ENCODE measurements around the gene EHD2. TPM values are rescaled to one million over a fixed set of nuclear protein-coding genes. Genes with fewer than 3 reads are reported as not detected.
"Not testable (repeated sequence)": the region's sequence is repeated elsewhere in the genome, so short reads cannot be mapped to it uniquely, and the experiment has no call there.

EHD2 gene
- total RNA-seq, 1 donor from 2014 or later = 148 TPM

DNA sequence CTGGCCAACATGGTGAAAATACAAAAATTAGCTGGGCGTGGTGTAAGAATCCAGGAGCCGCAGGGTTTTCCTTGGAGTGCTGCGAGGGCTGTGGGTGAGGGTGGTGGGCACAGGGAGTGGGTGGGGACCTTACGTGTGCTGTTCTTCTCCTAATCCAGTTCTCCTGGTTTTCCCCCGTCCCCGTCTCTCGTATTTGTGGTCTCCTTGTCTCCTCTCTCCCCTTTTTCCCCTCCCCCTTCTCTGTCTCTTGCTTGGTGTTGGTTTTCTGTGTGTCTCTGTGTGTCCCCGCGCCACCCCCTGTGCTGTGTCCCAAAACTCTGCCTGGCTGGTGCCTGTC is 67.0 kb downstream of the EHD2 start:
- Histone ChIP-seq H3K36me3 (peaks cover 44% of the 10 kb centered on the region), H3K27me3 (ENCODE audit: low read depth) (no peaks in the 10 kb centered on the region), H3K4me1 (peaks cover 46% of the 10 kb centered on the region), H3K27ac (peak overlapping the region; percentile 98), H3K9me3 (no peaks in the 10 kb centered on the region), H3K4me3 (peak overlapping the region; percentile 80)
- TF ChIP-seq, protein P1, sequence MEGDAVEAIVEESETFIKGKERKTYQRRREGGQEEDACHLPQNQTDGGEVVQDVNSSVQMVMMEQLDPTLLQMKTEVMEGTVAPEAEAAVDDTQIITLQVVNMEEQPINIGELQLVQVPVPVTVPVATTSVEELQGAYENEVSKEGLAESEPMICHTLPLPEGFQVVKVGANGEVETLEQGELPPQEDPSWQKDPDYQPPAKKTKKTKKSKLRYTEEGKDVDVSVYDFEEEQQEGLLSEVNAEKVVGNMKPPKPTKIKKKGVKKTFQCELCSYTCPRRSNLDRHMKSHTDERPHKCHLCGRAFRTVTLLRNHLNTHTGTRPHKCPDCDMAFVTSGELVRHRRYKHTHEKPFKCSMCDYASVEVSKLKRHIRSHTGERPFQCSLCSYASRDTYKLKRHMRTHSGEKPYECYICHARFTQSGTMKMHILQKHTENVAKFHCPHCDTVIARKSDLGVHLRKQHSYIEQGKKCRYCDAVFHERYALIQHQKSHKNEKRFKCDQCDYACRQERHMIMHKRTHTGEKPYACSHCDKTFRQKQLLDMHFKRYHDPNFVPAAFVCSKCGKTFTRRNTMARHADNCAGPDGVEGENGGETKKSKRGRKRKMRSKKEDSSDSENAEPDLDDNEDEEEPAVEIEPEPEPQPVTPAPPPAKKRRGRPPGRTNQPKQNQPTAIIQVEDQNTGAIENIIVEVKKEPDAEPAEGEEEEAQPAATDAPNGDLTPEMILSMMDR (IDR thresholded peaks at IDR 0.05) = no peak
- intact Hi-C loops (cut with DNase I) = no loop called here
- no peak for DNase-seq
- no peak for ATAC-seq

DNA sequence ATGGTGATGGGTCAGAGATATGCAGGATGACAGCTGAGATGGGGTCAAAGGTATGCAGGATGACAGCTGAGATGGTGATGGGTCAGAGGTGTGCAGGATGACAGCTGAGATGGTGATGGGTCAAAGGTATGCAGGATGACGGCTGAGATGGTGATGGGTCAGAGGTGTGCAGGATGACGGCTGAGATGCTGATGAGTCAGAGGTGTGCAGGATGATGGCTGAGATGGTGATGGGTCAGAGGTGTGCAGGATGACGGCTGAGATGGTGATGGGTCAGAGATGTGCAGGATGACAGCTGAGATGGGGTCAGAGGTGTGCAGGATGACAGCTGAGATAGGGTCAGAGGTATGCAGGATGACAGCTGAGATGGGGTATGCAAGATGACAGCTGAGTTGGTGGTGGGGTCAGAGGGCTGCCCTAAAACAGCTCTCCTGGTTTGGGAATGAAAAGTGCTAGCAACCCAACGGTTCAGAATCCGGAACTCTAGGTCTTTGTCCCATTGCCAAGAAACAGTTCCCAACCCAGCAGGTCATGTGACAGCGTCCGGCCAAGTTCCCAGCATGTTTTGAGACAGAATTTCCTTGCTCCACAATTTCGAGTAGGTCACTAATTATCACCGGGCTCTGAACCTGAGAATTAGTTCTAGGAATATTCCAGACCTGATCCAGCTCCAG is 68.5 kb downstream of the EHD2 start:
- DNase-seq (no peak), ATAC-seq (no peak)
- Histone ChIP-seq H3K36me3 (peaks cover 59% of the 10 kb centered on the region), H3K27ac (no peak overlapping the region), H3K27me3 (ENCODE audit: low read depth) (no peaks in the 10 kb centered on the region), H3K9me3 (no peaks in the 10 kb centered on the region), H3K4me1 (peaks cover 46% of the 10 kb centered on the region), H3K4me3 (no peak overlapping the region)
- TF ChIP-seq, protein P1 (IDR thresholded peaks at IDR 0.05) = no peak
- intact Hi-C loops (cut with DNase I) = no loop called here

DNA sequence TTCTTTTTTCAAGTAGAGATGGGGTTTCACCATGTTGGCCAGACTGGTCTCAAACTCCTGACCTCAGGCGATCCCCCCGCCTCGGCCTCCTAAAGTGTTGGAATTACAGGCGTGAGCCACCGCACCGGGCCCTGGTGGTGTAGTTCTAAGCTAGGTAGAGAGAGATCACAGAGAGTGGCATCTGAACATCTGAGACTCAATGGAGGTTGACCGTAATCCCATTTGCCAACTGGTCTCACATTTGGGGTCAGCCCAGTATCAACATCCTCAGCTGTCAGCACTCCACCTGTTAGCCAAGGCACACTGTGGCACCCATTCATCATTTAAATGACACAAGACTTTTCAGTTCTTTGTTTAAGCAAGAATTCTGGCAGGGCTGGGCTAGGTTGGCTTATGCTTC is 73.3 kb downstream of the EHD2 start:
- Histone ChIP-seq H3K4me1 (peaks cover 12% of the 10 kb centered on the region), H3K27ac (no peak overlapping the region), H3K9me3 (no peaks in the 10 kb centered on the region), H3K27me3 (ENCODE audit: low read depth) (no peaks in the 10 kb centered on the region), H3K36me3 (peaks cover 49% of the 10 kb centered on the region), H3K4me3 (no peak overlapping the region)
- DNase-seq (no peak), ATAC-seq (no peak)
- intact Hi-C loops (cut with DNase I) = no loop called here
- TF ChIP-seq, protein P1 (IDR thresholded peaks at IDR 0.05) = no peak

DNA sequence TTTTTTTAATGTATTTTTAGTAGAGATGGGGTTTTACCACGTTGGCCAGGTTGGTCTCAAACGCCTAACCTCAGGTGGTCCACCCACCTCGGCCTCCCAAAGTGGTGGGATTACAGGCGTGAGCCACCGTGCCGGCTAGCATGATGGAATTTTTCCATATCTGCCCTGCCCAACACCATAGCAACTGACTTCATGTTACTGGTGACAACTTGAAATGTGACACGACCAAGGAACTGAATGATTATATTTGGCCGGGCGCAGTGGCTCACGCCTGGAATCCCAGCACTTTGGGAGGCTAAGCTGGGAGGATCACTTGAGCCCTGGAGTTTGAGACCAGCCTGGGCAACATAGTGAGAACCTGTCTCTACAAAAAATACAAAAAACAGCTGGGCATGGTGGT is 74.1 kb downstream of the EHD2 start:
- intact Hi-C loops (cut with DNase I); H3K9me3 ChIP-seq; H3K27ac ChIP-seq; H3K4me1 ChIP-seq; H3K27me3 ChIP-seq (ENCODE audit: low read depth); DNase-seq; H3K4me3 ChIP-seq; ATAC-seq: not testable (repeated sequence)
- H3K36me3 ChIP-seq = peaks cover 46% of the 10 kb centered on the region

DNA sequence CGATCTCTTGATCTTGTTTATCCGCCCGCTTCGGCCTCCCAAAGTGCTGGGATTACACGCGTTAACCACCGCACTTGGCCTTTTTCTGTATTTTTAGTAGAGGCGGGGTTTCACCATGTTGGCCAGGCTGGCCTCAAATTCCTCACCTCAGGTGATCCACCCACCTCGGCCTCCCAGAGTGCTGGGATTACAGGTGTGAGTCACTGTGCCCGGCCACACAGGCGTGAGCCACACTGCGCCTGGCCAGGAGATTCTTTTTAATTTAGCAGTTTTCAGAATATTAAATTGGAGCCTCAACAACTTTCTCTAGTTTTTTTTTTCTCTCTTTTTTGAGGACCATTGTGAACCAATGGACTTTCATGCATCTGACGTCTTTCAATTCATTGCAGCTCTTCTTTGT is 76.6 kb downstream of the EHD2 start:
- H3K4me3 ChIP-seq; H3K9me3 ChIP-seq; H3K27ac ChIP-seq; intact Hi-C loops (cut with DNase I); ATAC-seq; H3K4me1 ChIP-seq; H3K27me3 ChIP-seq (ENCODE audit: low read depth); DNase-seq: not testable (repeated sequence)
- H3K36me3 ChIP-seq = peaks cover 21% of the 10 kb centered on the region

DNA sequence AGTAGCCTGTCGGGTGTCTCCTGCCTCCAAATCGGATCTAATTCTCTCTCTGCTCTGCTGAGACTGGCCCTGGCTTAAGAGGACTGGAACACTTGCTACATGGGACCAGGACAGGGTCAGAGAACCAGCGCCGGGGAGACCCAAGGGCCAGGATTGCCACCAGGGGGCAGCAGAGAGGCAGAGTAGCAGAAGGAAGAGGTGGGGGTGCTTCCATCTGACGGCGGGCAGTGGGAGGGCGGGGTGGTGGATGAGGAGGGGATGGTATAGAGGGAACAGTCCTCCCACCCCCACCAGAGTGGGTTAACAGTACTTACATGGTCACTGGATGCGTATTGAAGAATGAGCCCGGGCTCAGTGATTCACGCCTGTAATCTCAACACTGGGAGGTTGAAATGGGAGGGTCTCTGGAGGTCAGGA is 77.2 kb downstream of the EHD2 start:
- Histone ChIP-seq H3K27me3 (ENCODE audit: low read depth) (no peaks in the 10 kb centered on the region), H3K9me3 (peaks cover 4% of the 10 kb centered on the region), H3K4me3 (no peak overlapping the region), H3K36me3 (peaks cover 15% of the 10 kb centered on the region), H3K4me1 (no peaks in the 10 kb centered on the region), H3K27ac (no peak overlapping the region)
- DNase-seq (peak; percentile 90), ATAC-seq (peak; percentile 83 to 90)
- intact Hi-C loops (cut with DNase I) = no loop called here
- TF ChIP-seq, protein P1 (IDR thresholded peaks at IDR 0.05) = peak; percentile 81

All from lower lobe of right lung (tissue), 2 donors.